Chondrocyte (in vitro differentiated cells): ENCODE results near the gene VPS51. TPM values are rescaled to one million over a fixed set of nuclear protein-coding genes. Genes with fewer than 3 reads are reported as not detected.

Source experiments
- DNase-seq: peaks from one replicate; pipeline ENCODE4 v3.0.0; 2021; ENCODE audit warnings: mixed read lengths, low spot score
- H3K27ac Mint-ChIP-seq: one replicate; pipeline ENCODE4 v1.8.0; 2021; ENCODE audit warnings: mild to moderate bottlenecking, moderate library complexity, mixed read lengths; ENCODE audit not compliant: unreplicated experiment
- H3K27me3 Mint-ChIP-seq: 2 replicates; pipeline ENCODE4 v1.8.0; 2021; ENCODE audit warnings: low read depth, mixed read lengths
- H3K36me3 Mint-ChIP-seq: 2 replicates; pipeline ENCODE4 v1.8.0; 2021; ENCODE audit warnings: low read depth, mixed read lengths
- H3K4me1 Mint-ChIP-seq: 2 replicates; pipeline ENCODE4 v1.8.0; 2021; ENCODE audit warnings: low read depth, mild to moderate bottlenecking, mixed read lengths
- H3K4me3 Mint-ChIP-seq: one replicate; pipeline ENCODE4 v1.8.0; 2021; ENCODE audit warnings: mild to moderate bottlenecking, moderate library complexity, mixed read lengths; ENCODE audit not compliant: unreplicated experiment
- H3K9me3 Mint-ChIP-seq: 2 replicates; pipeline ENCODE4 v1.8.0; 2021; ENCODE audit warnings: low read depth, mixed read lengths
- total RNA-seq: library from RNA; stranded (reverse); gene quantifications from 3 replicates; pipeline ENCODE4 v1.2.1, GENCODE V29; 2021
- TF ChIP-seq, protein P1 (sequence below): fragments of 200-600 bp; sonication (generic); IDR thresholded peaks from 2 replicates; pipeline ENCODE4 v1.5.0; 2021; ENCODE audit warnings: antibody characterized with exemption, mild to moderate bottlenecking, moderate library complexity

The VPS51 gene
- total RNA-seq, 1 donor from 2014 or later = 73.4 TPM

DNA sequence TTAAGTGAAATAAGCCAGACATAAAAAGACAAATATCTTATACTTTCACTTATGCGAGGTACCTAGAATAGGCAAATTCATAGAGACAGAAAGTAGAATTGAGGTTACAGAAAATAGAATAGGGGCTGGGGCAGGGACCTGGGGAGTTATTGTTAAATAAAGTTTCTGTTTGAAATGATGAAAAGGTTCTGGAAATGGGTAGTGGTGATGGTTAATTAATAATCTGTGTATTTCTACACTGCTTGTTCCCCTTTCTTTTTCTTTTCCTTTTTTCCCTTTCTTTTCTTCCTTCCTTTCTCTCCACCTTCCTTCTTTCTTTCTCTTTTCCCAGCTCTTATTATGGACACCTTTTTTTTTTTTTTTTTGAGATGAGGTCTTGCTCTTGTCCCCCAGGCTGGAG lies 40.5 kb upstream of the VPS51 start:
- Mint-ChIP-seq H3K4me3 (no peak overlapping the region), H3K36me3 (no peaks in the 10 kb centered on the region), H3K27ac (no peak overlapping the region), H3K4me1 (no peaks in the 10 kb centered on the region), H3K9me3 (no peaks in the 10 kb centered on the region), H3K27me3 (peaks cover 12% of the 10 kb centered on the region)
- TF ChIP-seq, protein P1, sequence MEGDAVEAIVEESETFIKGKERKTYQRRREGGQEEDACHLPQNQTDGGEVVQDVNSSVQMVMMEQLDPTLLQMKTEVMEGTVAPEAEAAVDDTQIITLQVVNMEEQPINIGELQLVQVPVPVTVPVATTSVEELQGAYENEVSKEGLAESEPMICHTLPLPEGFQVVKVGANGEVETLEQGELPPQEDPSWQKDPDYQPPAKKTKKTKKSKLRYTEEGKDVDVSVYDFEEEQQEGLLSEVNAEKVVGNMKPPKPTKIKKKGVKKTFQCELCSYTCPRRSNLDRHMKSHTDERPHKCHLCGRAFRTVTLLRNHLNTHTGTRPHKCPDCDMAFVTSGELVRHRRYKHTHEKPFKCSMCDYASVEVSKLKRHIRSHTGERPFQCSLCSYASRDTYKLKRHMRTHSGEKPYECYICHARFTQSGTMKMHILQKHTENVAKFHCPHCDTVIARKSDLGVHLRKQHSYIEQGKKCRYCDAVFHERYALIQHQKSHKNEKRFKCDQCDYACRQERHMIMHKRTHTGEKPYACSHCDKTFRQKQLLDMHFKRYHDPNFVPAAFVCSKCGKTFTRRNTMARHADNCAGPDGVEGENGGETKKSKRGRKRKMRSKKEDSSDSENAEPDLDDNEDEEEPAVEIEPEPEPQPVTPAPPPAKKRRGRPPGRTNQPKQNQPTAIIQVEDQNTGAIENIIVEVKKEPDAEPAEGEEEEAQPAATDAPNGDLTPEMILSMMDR = no peak
- no peak for DNase-seq

DNA sequence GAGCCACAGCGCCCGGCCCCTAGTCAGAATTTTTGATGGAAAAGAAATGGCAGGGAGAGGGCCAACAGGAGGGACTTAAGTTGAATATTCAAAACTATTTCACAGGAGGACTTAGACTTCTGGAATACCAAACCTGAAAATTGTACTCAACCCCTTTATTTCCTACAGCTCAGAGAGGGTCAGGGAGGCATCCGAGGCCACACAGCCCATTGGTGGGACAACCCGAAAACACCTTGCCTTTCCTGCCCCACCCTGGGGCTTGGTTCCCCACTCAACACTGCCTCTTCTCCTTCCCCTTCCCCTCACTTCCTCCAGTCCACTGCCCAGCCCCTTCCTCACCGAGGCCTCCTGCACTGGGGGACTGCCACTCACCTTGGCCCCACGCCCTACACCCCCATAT lies 39.0 kb upstream of the VPS51 start:
- peaks cover 12% of the 10 kb centered on the region for H3K27me3 Mint-ChIP-seq
- no peaks in the 10 kb centered on the region for H3K4me1 Mint-ChIP-seq

DNA sequence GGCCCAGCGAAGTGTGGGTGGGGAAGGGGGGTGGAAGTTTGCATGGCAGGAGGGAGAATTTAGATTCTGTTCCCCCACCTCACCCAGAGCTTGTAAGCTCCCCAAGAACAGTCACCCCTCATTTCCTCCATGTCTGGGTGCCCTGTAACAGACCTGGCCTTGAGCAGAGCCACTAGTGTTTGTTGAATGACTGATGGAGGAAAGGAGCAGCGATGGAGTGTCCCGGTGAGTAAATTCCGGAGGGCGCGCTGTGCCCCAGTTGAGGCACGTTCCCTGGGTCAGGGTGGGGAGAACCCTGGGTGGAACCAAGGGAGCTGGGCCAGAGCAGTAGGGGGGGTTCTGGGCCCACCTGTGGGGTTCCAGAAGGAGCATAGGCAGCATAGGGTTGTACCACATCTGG lies 38.5 kb upstream of the VPS51 start:
- DNase-seq = no peak
- no peaks in the 10 kb centered on the region for H3K9me3 Mint-ChIP-seq
- TF ChIP-seq, protein P1 = no peak
- H3K27me3 Mint-ChIP-seq = peaks cover 12% of the 10 kb centered on the region
- no peaks in the 10 kb centered on the region for H3K36me3 Mint-ChIP-seq
- no peaks in the 10 kb centered on the region for H3K4me1 Mint-ChIP-seq
- no peak overlapping the region for H3K27ac Mint-ChIP-seq
- no peak overlapping the region for H3K4me3 Mint-ChIP-seq

More for the DNA sequence above, 39.0 kb upstream of the VPS51 start:
- no peak for DNase-seq
- H3K36me3 Mint-ChIP-seq = no peaks in the 10 kb centered on the region
- no peak overlapping the region for H3K4me3 Mint-ChIP-seq
- no peaks in the 10 kb centered on the region for H3K9me3 Mint-ChIP-seq
- H3K27ac Mint-ChIP-seq = no peak overlapping the region
- TF ChIP-seq, protein P1 = no peak

DNA sequence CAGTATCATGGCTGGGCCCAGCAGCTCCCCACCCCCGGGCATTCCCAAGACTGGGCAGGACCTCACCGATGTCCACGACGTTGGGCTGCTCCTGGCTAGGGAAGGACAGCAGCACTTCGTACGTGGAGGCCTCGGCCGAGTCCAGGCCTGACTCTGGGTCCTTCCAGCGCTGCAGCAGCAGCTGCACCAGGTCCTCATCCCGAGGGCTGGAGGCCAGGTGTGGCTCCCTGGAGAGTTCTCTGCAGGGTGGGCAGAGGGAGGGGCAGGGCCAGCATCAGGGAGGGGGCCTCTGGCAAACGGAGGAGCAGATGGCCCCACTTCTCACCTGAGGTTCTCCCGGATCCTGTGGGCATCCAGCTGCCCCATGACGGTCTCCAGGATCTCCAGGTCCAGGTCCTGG lies 38.0 kb upstream of the VPS51 start:
- H3K4me1 Mint-ChIP-seq = no peaks in the 10 kb centered on the region
- no peak for DNase-seq
- H3K9me3 Mint-ChIP-seq = no peaks in the 10 kb centered on the region
- H3K4me3 Mint-ChIP-seq = no peak overlapping the region
- TF ChIP-seq, protein P1 = no peak
- peaks cover 12% of the 10 kb centered on the region for H3K27me3 Mint-ChIP-seq
- H3K27ac Mint-ChIP-seq = no peak overlapping the region
- no peaks in the 10 kb centered on the region for H3K36me3 Mint-ChIP-seq

DNA sequence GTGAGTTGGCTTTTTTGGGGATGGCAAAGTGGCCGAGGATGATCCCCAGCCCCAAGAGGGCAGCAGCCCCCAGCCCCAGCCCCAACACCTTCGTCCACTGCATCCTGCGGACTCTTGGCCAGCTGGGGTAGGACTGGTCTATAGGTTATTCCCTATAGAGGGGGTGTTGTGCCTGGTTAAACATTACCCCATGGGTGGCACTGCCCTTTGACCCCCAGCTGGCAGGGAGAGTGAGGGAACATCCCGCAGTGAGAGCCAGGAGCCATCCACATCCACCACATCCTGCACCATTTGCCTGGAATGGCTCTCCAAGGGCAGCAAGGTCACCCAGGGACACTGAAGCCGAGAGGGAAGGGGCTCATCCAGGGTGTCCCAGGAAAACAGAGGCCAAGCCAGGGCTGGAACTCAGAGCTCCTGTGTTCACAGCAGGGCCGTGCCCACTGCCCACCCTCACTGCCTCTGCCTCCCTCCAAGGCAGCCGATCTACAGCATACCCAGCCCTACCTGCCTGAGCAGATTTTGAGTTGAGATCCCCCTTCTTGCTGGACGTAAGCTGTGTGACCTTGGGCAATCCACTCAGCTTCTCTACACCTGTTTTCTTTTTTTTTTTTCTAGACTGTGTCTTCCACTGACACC lies 37.5 kb upstream of the VPS51 start, which contains the start of gene NAALADL1:
TSS of gene NAALADL1 (minus strand) at position 135 of the 636 bp plus-strand sequence. CDS start at position 103, 32 bp downstream.
- H3K27me3 Mint-ChIP-seq = peaks cover 8% of the 10 kb centered on the region
- H3K9me3 Mint-ChIP-seq = no peaks in the 10 kb centered on the region
- TF ChIP-seq, protein P1 = no peak
- no peaks in the 10 kb centered on the region for H3K36me3 Mint-ChIP-seq
- H3K4me1 Mint-ChIP-seq = no peaks in the 10 kb centered on the region
- no peak for DNase-seq
- H3K27ac Mint-ChIP-seq = no peak within 1 kb of the TSS
- H3K4me3 Mint-ChIP-seq = no peak within 1 kb of the TSS
